Activated CD4-positive, alpha-beta T cell treated with anti-CD3 and anti-CD28 coated beads, Interleukin-2, amount 50 U/mL, for 4 hours (primary cell): ENCODE measurements around the gene APOC3.

ENCODE experiments used
- DNase-seq, 2 experiments: peaks; one replicate each; pipeline ENCODE4 v3.0.0-alpha.2; 2020

APOC3 gene

DNA sequence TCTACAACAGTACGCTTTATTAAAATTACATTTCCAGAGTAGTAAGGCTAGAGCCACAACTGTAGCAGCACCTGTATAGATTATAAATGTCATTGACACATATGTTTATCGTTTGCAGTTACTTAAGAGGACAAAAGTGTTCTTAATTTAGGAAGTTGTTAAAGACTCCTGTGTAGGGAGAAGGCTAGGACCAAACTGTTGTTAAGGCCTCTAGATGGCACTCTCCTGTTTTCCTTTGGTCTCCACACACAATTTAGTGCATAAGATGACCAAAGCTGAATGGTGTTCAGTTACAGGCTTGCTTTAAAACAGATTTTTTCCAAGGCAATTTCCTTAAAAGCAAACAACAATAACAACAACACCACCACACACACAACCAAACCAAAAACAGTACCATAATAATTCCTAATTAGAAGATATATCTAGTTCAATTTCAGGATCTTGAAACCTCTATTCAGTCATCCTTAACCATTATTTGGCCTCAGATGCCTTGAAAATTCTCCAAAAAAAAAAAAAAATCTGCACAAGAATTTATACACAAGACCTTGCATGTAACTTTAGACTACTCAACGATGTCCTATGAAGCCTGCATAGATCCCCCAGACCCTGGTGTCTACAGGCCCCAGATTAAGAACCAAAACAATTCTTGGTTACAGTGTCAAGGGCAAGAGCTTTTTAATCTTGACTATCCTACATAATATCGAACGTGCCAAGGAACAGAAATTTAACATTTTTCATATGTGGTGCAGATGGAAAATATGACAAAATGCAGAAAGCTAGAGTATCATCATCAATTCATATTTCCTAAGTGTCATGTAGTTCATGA, 50.3 kb downstream of the APOC3 start:
- DNase-seq: no peak

DNA sequence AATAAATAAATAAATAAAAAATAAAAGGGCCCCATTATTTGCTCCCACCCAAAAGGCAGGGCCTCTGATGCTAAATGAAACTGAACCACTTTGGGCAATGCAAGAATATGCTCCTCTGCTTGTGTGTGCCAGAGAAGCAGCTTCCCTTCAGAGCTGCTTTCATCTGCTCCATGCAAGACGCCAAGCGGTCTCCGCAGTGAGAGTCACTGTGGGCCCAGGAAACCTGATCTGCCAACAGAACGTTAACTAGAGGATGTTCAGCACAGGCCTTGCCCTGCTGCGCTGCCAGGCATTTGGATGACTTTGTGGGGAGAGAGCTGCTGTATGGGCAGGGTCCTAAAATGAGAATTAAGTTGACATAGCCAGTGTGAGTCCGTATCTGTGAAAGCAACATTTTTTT, 51.4 kb downstream of the APOC3 start:
- DNase-seq: no peak

- DNase-seq: no peak
Observed at GRCh38 chr11:116882386-116882785, 52.7 kb downstream of the APOC3 start.
